ENCODE results near the gene MRTFA.

DNA sequence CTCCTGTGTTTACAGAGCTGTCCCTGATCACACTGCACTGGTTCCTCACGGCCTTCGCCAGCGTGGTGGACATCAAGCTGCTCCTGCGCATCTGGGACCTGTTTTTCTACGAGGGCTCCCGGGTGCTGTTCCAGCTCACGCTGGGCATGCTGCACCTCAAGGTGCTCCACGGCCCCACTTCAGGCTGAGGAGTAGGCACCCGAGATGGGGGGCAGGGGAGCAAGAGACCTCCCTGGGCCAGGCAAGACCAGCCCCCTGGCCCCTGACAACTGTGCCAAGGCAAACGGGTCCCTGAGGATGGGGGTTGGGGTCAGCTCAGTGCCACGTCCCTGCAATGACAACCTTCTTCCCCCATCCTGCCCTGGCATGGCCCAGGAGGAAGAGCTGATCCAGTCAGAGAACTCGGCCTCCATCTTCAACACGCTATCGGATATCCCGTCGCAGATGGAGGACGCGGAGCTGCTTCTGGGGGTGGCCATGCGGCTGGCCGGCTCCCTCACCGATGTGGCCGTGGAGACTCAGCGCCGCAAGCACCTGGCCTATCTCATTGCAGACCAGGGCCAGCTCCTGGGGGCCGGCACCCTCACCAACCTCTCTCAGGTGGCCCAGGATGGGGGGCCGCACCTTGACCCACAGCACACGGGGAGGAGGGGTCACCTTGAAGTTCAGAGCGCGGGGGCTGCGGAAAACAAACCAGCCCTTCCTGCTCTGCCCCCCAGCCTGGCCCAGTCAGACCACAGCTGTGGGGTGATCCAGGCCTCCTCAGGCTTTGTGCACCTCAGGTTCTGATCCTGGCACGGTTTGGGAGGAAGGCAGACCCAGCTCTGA is 230.2 kb downstream of the MRTFA start:
- TF ChIP-seq FOXA1 (IDR thresholded peaks at IDR 0.05) = no peak
- TF ChIP-seq, protein P1, sequence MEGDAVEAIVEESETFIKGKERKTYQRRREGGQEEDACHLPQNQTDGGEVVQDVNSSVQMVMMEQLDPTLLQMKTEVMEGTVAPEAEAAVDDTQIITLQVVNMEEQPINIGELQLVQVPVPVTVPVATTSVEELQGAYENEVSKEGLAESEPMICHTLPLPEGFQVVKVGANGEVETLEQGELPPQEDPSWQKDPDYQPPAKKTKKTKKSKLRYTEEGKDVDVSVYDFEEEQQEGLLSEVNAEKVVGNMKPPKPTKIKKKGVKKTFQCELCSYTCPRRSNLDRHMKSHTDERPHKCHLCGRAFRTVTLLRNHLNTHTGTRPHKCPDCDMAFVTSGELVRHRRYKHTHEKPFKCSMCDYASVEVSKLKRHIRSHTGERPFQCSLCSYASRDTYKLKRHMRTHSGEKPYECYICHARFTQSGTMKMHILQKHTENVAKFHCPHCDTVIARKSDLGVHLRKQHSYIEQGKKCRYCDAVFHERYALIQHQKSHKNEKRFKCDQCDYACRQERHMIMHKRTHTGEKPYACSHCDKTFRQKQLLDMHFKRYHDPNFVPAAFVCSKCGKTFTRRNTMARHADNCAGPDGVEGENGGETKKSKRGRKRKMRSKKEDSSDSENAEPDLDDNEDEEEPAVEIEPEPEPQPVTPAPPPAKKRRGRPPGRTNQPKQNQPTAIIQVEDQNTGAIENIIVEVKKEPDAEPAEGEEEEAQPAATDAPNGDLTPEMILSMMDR (IDR thresholded peaks at IDR 0.05; ENCODE audit: low read depth, low read length, missing input control) = no peak
- TF ChIP-seq, protein P2, sequence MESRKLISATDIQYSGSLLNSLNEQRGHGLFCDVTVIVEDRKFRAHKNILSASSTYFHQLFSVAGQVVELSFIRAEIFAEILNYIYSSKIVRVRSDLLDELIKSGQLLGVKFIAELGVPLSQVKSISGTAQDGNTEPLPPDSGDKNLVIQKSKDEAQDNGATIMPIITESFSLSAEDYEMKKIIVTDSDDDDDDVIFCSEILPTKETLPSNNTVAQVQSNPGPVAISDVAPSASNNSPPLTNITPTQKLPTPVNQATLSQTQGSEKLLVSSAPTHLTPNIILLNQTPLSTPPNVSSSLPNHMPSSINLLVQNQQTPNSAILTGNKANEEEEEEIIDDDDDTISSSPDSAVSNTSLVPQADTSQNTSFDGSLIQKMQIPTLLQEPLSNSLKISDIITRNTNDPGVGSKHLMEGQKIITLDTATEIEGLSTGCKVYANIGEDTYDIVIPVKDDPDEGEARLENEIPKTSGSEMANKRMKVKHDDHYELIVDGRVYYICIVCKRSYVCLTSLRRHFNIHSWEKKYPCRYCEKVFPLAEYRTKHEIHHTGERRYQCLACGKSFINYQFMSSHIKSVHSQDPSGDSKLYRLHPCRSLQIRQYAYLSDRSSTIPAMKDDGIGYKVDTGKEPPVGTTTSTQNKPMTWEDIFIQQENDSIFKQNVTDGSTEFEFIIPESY (IDR thresholded peaks at IDR 0.05) = no peak
- TF ChIP-seq, protein P3, sequence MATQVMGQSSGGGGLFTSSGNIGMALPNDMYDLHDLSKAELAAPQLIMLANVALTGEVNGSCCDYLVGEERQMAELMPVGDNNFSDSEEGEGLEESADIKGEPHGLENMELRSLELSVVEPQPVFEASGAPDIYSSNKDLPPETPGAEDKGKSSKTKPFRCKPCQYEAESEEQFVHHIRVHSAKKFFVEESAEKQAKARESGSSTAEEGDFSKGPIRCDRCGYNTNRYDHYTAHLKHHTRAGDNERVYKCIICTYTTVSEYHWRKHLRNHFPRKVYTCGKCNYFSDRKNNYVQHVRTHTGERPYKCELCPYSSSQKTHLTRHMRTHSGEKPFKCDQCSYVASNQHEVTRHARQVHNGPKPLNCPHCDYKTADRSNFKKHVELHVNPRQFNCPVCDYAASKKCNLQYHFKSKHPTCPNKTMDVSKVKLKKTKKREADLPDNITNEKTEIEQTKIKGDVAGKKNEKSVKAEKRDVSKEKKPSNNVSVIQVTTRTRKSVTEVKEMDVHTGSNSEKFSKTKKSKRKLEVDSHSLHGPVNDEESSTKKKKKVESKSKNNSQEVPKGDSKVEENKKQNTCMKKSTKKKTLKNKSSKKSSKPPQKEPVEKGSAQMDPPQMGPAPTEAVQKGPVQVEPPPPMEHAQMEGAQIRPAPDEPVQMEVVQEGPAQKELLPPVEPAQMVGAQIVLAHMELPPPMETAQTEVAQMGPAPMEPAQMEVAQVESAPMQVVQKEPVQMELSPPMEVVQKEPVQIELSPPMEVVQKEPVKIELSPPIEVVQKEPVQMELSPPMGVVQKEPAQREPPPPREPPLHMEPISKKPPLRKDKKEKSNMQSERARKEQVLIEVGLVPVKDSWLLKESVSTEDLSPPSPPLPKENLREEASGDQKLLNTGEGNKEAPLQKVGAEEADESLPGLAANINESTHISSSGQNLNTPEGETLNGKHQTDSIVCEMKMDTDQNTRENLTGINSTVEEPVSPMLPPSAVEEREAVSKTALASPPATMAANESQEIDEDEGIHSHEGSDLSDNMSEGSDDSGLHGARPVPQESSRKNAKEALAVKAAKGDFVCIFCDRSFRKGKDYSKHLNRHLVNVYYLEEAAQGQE (IDR thresholded peaks at IDR 0.05) = no peak
- TF ChIP-seq, protein P4, sequence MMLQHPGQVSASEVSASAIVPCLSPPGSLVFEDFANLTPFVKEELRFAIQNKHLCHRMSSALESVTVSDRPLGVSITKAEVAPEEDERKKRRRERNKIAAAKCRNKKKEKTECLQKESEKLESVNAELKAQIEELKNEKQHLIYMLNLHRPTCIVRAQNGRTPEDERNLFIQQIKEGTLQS (IDR thresholded peaks at IDR 0.05) = no peak
